Sciatic nerve (tissue), 2 donors: ENCODE measurements around the gene BMPR1B. TPM values are rescaled to one million over a fixed set of nuclear protein-coding genes. Genes with fewer than 3 reads are reported as not detected.
A peak's percentile ranks its signal among the peaks of the same experiment; 100 is the strongest.

Experiments
- ATAC-seq: fragments of 200-7000 bp; cut with Tn5 transposase; one replicate; pipeline ENCODE4 v1.9.1; 2020; ENCODE audit warnings: mild to moderate bottlenecking, moderate library complexity
- DNase-seq: peaks from one replicate; pipeline ENCODE4 v3.0.0-alpha.2; 2020; ENCODE audit warnings: low spot score
- intact Hi-C: fragments of 100-400 bp; cut with DNase I; formaldehyde crosslinking; loops from one replicate; pipeline ENCODE4 v1.14.2; 2022
- total RNA-seq: library from RNA; stranded (reverse); fragmentation: NEBNext Ultra II Directional; extraction: Animal tissue kit (Norgen Biotek cat#: 25700); gene quantifications from one replicate; pipeline ENCODE4 v1.2.1, GENCODE V29; 2021
- donor health status: DM: no; HTN: no; CAD: no.
- donor health status: DM: no; HTN: no; CAD: no.

Gene BMPR1B
- total RNA-seq, 1 donor from 2014 or later: 39.9 TPM

DNA sequence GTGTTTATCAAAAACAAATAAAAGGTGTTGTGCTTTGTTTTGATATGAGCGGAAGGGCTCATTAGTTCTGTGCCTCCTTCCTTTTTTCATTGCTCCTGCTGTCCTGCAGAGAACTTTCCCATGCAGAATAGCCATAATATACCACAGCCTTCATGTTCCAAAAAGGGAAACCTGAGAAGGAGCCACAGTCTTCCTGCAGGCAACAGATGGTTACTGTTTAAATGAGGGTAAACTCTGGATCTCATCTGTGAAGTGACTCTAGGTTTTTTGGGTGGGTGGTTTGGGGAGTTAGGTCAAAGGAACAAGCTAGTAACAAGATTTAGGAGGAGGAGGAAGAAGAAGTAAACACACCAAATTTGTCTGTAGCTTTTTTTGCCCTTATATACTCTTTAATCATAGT lies 131.8 kb downstream of the BMPR1B start:
- ATAC-seq (no peak), DNase-seq (no peak)
- intact Hi-C loops: no loop called here

DNA sequence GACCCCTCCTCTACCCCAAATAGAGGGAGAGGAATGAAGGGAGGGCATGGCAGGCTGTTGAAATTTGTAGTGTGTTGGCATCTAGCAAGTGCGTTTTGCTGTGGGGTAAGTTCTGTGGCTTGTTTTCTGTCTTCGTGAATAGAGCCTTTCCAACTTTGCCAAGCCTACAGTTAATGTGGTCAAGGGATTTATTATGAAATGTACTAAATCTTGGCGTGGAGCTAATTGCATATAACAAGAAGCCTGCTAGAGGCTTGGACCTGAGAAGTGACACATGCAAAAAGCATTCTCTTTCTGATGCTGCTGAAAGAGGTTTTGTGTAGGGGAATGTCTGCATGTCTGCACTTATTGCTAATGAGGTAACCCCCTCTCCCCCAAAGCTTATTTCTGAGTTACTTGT lies 132.2 kb downstream of the BMPR1B start:
- no peak for DNase-seq
- ATAC-seq: peak; percentile 59
- intact Hi-C loops: no loop called here

DNA sequence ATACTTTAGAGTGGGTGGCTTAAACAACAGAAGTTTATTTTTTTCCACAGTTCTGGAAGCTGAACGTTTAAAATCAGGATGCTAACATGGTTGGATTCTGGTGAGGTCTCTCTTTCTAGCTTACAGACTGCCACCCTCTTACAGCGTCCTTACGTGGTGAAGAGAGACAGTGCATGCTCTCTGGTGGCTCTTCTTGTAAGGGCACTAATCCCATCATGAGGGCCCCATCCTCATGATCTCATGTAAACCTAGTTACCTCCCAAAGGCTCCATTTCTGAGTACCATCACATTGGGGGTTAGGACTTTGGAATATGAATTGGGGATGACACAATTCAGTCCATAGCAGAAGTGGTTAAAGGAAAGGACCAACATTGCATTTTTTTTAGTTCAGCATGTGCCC lies 132.8 kb downstream of the BMPR1B start:
- intact Hi-C loops: no loop called here
- DNase-seq (no peak), ATAC-seq (no peak)

DNA sequence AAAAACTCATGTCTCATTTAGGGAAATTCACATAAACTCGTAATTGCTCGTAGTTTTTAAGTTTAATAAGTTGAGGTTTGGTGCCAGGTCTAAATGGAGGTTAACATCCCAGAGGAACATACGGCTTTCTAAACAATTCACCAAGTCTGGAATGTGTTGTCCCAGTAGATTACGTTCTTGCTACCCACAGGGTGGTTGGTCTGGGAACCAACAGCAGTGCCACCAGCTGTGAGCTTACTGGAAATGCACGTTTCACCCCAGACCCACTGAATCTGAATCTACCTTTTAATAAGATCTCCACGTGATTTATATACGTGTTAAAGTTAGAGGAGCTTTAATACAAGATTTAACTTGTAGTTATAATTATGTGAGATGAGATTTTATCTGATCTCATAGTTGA lies 134.3 kb downstream of the BMPR1B start:
- ATAC-seq (no peak), DNase-seq (no peak)
- intact Hi-C loops: no loop called here

DNA sequence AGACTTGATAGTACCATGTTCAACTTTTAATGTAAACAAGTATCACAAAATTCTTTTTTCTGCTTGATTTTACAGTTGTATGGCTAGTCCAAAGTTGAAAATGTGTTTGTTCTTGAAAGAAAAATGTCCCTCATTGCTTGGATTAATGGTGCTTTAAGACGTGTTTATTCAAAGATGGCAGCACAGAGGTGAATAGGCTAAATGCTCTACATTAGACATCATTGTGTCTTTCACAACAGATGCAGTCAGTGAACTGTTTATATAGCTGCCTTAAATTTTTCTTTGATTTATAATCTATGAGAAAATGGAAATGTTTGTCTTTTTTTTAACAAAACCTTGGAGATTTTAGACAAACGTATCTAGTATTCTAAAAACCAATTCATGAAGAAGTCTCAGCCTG lies 137.3 kb downstream of the BMPR1B start:
- intact Hi-C loops: no loop called here
- ATAC-seq: no peak
- DNase-seq: no peak

DNA sequence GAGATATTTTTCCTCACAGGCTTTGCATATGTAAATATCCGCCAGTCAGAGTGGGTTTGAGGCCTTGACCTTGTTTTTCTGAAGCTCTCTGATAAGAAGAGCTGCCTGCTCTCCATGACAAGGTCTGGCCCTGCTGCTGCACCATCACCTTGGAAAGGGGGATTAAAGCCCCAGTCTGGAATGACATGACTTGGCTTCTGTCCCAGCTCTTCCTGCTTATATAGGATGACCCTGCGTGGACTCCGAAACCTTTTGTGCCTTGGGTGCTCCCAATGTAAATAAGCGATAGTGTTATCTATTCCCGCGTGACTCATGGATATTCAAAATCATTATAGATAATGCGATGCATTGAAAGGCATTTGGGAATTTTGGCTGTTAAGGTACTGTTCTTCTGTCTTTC lies 139.3 kb downstream of the BMPR1B start:
- intact Hi-C loops: no loop called here
- no peak for ATAC-seq

DNA sequence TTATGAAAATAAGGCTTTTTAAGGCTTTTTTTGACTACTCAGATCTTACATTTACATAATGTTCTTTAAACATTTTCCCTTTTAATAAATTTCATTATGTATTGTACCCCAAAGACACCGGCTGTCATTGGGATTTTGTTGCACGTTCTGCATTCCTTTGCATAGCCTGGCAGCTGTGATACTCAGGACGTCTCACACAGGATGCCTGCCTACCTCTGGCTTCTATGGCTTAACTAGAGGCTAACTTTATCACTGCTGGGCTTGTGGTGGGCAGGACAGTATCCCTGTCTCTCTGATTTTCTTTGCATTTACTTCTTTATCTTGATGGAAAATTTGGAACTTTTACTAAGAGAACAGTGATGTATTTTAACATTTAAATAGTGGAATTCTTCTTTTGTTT lies 147.8 kb downstream of the BMPR1B start:
- ATAC-seq: no peak
- DNase-seq: no peak
- intact Hi-C loops: no loop called here

More for the DNA sequence above, 139.3 kb downstream of the BMPR1B start:
- DNase-seq: no peak

DNA sequence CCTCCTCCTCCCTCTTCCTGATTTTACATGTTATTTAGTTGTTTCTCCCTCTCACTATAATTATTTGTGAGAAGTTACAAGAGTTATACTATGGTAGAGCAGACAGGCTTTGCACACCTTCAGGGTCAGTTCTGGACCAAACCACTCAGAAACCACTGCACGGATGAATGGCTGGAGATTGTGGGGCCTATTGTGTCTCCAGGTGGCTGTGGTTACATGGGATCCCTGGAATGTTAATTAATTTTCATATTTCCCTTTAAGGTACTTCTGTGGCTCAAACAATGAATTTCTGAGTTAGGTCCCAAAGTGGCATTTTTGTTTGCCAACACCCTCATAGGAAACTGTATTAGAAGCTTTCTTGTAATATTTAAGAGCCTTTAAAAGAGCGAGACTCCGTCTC lies 151.9 kb downstream of the BMPR1B start:
- ATAC-seq (no peak), DNase-seq (no peak)
- intact Hi-C loops: no loop called here

DNA sequence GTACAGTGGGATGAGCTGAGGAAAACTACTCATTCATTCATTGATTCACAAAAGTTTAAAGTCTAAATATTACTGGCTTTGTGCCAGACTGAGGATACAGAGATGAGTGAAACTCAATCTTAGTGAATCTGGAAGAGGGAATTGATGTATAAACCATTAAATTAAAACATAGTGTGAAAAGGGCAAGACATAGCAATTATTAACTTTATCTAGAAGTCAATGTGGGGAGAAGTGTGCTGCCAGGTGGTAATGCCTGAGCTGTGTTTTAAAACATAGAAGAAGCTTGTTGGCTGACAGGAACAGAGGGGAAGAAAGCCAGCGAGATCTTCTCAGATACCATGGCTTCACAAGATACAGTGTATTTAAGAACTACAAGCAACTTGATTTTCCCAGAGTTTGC lies 153.4 kb downstream of the BMPR1B start:
- no peak for DNase-seq
- intact Hi-C loops: no loop called here
- ATAC-seq: no peak

DNA sequence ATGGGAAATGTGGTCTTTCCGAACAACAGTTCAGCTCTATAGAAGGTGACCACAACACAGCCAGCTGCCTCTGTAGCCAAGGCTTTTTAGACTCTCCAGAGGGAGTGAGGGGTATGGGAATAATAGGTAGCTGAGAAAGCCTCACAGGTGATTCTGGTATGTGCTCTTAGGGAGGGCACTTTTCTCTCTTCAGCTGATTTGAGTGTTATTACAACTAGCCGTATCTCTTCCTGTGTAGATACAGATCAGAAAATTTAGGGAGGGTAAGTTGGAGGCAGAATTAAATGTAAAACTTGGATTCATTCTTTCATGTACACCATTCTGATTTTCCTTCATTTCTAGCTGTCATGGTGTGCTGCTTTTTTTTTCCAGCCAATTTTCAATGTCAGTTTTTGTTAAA lies 154.9 kb downstream of the BMPR1B start:
- ATAC-seq (no peak), DNase-seq (no peak)
- intact Hi-C loops: no loop called here

DNA sequence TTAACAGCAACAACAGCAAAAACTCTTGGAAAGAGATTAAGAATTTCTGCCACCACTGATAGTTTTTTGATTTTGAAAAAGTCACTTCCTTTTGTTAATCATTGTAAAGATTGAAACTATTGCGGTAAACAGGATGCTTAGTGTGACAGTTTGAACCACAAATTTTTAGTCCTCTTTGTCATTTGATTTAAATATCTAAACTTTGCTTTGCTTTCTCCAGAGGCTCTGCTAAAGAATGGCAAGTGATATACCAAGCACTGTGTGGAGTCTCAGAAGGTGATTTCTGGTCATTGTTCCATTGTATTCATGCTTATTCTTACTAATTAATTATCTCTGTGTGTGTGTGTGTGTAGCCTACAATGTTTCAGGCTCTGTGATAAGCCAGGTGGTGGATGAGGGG lies 155.6 kb downstream of the BMPR1B start:
- DNase-seq: no peak
- intact Hi-C loops: no loop called here
- ATAC-seq: no peak

DNA sequence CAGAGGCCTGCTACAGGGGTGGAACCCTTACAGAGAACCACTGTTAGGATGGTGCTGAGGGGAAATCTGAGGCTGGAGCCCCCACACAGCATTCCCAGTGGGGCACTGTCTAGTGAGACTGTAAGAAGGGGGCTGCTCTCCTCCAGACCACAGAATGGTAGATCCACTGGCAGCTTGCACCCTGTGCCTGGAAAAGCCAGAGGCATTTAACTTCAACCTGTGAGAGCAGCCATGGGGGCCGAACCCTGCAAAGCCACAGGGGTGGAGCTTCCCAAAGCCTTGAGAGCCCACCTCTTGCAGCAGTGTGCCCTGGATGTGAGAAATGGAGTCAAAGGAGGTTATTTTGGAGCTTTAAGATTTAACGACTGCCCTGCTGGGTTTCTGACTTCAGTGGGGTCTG lies 159.4 kb downstream of the BMPR1B start:
- no peak for ATAC-seq
- no peak for DNase-seq
- intact Hi-C loops: no loop called here

DNA sequence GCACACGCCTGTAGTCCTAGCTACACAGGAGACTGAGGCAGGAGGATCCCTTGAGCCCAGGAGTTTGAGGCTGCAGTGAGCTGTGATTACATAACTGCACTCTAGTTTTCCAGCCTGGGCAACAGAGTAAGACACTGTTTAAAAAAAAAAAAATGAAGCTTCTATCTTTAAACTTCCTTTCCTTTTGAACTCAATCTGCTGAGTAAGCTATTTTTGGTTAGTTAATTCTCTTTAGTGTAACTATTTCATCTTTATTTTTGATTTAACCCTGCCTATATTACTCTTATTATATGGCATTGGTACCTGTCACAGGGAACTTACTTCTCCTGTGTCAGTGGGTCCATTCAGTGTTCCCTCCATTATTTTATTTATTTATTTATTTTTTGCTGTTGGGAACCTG lies 160.8 kb downstream of the BMPR1B start:
- ATAC-seq (no peak), DNase-seq (no peak)
- intact Hi-C loops: no loop called here

DNA sequence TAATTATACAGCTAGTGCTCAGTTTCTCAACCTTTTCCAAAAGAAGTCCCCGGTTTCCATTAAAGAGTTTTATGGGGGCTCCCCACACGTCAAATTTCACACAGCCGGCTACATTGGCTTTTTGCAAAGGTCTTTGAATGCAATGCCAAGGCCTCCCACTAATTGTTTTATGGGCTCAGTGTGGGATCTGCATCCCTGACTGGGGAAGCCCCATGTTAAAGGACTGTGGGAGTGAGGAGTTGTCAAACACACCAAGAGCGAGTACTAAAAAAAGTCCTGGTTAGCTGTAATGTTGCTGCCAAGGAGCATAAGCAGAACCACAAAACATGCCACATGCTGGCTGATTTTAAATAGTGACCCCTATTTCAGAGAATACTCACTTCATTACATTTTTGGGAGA lies 162.6 kb downstream of the BMPR1B start:
- ATAC-seq: no peak
- intact Hi-C loops: no loop called here
- no peak for DNase-seq

DNA sequence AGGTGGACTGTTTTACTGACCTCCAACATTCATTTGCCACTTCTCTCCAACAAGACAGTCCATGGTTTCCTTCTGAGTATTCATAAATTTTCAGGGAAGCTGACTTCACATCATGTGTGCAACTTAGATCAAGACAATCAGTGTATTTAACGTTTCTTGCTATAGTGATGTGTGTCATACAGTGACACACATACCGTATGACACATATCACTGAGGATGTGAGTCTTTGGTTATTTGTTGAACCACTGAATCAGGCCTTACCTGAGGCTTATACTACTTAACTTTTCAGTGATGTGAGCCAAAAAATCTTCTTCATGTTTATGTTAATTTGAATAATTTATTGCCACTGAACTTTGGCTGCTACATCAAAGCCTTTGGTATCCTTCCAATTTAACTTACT lies 166.8 kb downstream of the BMPR1B start:
- intact Hi-C loops: no loop called here
- DNase-seq: no peak
- ATAC-seq: no peak

DNA sequence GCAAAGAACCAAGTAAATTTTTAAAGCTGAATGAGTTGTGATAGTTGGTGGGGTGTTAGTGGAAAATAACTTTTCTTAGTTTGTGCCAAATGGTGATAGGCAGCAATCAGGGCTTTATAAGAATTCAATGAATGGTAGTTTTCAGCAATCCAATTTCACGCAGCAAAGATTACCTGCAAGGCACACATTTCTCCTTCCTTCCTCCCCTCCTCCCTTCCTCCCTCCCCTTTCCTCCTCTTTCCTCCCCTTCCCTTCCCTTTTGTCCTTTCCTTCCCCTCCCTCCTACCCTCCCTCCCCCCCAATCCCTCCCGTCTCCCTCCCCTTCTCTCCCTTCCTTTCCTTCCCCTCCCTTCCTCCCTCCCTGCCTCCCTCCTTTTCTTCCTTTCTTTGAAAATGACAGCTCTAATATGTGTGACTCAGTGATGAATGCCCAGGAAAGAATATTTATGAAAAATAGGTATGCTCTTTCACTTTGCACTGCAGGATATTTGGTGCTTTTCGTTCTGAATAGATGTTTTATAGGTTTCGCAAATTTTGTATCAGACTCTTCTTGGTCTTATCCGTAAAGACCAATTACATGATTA lies 168.1 kb downstream of the BMPR1B start:
- intact Hi-C loops: no loop called here
- DNase-seq (no peak), ATAC-seq (no peak)

DNA sequence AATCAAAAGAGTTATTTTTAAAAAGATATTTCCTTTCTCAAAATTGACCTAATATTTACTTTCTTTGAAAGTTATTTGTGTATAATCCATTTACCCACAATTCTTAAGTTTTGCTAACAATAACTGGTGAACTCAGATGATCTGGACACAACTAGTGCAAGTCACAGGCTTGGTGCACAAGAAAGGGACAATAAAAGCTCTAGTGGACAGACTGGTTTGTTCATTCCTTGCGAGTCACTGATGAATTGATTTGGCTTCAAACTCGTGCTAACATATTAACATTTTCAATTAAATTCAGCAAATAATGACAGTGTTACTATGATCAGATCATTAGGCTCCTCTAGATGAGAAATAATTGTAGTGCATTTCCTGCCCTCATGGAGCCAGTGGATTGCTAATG lies 169.2 kb downstream of the BMPR1B start:
- intact Hi-C loops: no loop called here
- DNase-seq: no peak
- ATAC-seq: no peak

DNA sequence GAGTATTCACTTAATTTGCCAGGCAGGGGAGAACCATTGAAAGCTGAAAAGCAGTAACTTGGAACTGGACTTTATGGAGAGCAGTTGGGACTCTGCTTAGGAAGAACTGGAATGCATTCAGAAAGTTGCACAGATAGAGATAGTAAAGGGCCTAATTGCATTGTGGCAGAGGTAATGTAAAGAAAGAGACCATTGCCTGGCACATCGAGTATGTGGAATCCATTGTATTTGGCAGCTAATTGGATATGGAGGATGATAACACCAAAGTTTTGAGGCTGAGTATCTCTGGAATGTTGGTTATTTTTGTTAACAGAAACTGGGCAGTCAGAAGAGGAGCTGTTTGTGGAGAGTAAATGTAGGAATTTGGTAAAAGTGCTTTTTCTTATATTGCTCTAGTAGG lies 169.9 kb downstream of the BMPR1B start:
- ATAC-seq: peak; percentile 21
- intact Hi-C loops: no loop called here
- DNase-seq: no peak

DNA sequence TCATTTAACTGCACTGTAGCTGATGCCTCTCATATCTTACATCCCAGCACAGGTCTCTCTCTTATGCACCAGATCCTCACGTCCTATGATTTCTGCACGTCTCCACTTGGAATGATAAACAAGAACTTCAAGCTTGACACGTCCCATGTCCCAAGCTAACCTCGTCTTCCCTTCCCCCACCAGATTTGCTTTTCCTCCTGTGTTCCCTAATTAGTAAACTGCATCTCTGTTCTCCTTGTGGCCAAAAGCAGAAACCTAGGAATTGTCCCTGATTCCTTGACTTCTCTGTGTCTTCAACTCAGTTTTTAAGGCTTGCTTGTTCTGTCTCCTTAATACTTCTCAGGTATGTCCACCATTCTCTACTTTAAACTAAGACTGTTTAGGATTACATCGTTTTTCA lies 171.9 kb downstream of the BMPR1B start:
- intact Hi-C loops: no loop called here
- ATAC-seq (no peak), DNase-seq (no peak)

DNA sequence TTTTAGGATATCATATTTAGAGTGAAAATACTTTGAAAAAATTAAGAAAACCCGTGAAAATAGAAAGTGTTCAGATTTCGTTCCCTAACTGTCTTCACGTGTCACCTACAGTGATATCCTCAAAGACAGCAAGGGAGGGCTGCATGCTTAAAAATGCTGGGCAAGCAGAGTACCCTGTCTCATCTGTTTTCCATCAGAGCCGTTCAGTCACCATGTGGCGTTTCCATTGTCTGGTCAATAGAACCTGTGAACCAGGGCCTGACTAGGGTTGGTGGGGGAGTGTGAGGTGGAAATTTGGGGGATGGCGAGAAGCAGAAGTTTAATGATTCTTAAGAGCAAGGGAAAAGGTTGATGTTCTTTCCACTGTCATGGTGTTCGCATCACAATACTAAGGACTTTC lies 173.9 kb downstream of the BMPR1B start:
- intact Hi-C loops: no loop called here
- ATAC-seq (peak; percentile 32), DNase-seq (no peak)

DNA sequence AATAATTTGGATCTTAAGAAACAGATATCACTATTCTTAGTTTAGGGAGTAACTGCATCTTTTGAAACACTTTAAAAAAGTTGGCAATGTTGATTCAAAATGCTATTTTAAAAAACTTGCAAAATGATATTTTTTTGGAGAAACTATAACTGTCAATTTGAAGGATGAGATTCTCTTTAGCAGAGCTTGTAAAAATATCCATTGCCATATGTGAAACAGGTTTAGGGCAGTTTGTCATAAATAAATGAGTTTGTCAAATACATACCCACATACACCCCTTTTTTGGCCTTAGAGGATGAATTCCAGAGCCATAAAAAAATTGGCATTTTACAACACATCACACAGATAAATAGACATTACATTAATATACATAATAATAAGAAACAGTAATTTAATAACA lies 174.6 kb downstream of the BMPR1B start:
- ATAC-seq (no peak), DNase-seq (no peak)
- intact Hi-C loops: no loop called here

DNA sequence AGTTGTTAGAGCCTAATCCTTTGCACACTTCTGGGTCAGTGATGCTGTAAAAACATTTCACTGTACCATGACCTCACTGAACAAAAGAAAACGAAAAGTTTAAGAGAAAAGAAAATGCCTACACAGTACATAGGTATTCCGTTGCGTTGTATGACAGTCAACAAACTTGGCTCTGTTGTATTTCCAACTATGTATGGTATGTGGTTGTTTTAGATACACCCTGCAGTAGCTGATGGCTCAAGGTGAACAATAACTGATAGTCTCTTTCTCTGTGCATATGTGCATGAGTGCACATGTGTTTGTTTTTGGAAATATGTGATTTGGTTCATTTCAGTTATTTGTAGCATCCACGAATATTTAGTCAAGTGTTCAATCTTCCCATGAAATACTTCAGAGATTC lies 176.0 kb downstream of the BMPR1B start:
- no peak for ATAC-seq
- intact Hi-C loops: no loop called here

More for the DNA sequence above, 176.0 kb downstream of the BMPR1B start:
- DNase-seq: no peak
